Middle frontal gyrus (tissue), 1 donor: ENCODE data around the gene NHLRC2.
"Not testable (repeated sequence)": the region's sequence is repeated elsewhere in the genome, so short reads cannot be mapped to it uniquely, and the experiment has no call there.

Experiments used
- DNase-seq: peaks from one replicate; pipeline ENCODE4 v3.0.0-alpha.2; 2015; ENCODE audit warnings: low spot score; ENCODE audit errors: extremely low spot score

Gene NHLRC2, protein sequence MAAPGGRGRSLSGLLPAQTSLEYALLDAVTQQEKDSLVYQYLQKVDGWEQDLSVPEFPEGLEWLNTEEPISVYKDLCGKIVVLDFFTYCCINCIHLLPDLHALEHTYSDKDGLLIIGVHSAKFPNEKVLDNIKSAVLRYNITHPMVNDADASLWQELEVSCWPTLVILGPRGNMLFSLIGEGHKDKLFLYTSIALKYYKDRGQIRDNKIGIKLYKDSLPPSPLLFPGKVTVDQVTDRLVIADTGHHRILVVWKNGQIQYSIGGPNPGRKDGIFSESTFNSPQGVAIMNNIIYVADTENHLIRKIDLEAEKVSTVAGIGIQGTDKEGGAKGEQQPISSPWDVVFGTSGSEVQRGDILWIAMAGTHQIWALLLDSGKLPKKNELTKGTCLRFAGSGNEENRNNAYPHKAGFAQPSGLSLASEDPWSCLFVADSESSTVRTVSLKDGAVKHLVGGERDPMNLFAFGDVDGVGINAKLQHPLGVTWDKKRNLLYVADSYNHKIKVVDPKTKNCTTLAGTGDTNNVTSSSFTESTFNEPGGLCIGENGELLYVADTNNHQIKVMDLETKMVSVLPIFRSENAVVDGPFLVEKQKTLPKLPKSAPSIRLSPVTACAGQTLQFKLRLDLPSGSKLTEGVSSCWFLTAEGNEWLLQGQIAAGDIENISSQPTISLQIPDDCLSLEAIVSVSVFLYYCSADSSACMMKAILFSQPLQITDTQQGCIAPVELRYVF

DNA sequence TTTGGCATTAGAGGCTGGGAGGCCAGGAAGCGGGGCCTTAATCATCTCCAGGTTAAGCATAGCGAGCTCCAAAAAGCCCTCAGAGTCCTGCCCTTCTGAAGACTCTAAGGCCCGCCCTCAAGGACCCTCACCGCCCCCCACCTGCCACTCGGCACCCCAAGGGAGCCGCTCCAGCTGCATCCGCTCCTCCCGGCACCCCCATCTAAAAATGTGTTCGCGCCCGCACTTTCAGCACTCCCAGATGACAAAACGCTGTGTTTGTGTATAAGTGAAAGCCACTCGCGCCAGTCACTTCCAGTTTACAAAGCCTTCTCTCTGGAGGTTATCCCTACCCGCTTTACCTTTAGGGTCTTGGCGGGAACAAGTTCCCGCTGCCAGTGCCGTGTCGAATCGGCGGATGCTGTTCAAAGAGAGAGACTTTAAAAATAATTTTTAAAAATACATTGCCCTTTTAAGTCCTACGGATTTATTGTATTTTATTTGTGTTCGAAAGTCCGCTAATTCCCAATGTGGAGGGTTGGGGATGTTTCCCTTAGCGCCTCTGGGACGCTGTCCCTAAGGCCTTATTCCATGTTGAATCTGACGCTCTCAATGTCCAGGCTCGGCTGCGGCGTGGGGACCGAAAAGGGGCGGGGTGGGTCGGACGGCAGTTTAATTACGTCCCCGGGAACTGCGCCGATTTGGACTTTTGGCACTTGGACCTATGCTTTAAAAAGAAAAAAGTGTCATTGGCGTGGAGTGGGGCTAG is at the start of gene NHLRC2, which contains the start of gene DCLRE1A:
NHLRC2 (plus strand) TSS at position 649 of the 748 bp plus-strand sequence. CDS start 212 bp downstream, outside the sequence.
DCLRE1A (minus strand) TSS at position 70 of the 748 bp plus-strand sequence. CDS start 900 bp downstream, outside the sequence.
- DNase-seq, result peak; percentile 66

DNA sequence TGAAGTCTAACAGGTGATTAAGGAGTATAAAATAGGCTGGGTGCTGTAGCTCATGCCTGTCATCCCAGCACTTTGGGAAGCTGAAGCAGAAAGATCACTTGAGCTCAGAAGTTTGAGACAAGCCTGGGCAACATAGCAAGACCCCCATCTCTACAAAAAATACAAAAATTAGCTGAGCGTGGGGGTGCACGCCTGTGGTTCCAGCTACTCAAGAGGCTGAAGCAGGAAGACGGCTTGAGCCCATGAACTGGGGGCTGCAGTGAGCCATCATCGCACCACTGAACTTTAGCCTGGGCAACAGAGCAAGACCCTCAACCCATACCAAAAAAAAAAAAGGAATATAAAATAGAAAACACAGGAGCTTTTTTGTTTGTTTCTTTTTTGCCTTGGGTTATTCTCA is 48.0 kb upstream of the NHLRC2 start:
- no peak for DNase-seq

DNA sequence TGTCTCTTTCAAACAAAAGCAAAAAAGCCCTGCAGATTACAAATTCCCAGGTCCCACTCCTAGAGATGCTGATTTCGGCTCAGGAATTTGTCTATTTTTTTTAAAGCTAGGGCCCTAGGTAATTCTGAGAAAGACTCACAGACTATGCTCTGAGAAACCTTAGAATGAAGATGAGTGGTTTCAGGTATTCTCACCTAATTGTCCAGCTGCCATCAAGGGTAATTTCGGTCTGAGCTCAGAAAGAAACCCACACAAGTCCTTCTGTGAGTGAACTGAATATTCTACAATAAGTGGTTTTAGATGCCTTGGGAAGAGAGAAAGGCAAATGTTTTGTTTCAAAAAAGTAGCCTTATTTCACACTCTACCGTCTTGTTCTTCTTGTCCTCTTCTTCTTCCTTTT is 46.3 kb upstream of the NHLRC2 start:
- DNase-seq, result no peak

DNA sequence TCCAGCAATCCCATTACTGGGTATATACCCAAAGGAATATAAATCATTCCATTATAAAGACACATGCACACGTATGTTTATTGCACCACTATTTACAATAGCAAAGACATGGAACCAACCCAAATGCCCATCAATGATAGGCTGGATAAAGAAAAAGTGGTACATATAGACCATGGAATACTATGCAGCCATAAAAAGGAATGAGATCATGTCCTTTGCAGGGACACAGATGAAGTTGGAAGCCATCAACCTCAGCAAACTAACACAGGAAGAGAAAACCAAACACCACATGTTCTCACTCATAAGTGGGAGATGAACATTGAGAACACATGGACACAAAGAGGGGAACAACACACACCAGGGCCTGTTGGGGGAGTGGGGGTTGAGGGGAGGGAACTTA is 39.8 kb upstream of the NHLRC2 start:
- not testable (repeated sequence) for DNase-seq

DNA sequence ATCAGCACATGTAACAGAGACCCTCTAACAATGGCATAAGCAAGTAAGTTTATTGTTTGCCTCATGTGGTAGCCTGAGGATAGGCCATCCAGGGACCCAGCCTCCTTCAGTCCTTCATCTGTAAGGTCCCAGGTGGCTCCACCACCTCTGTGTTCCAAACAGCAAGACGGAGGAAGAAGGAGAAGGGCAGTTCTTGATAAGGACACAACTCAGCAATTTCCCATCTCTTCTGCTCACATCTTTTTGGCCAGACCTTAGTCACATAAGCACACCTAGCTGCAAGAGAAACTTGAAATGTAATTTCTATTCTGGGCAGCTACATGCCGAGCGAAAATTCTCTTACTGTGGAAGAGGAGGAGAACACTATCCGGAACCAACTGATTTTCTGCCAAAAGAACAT is 34.5 kb upstream of the NHLRC2 start:
- DNase-seq, result no peak

DNA sequence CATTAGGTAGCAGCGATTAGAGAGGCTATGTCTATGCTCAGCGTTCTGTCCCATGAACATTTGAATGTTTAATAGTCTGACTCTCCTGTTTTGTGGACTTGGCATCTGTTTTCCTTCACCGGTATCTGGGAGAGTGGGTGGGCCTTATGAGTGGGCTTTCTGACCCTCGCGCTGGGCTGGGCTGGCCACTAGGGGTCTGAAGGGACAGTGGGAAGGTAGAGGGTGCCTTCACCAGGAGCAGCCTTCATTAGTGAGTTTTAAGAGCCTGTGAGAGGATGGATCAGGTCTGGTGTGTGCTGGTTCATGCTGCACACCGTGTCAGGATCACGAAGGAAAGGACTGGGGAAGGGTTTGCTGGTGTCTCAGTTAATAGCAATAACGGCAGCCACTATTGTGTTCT is 34.0 kb upstream of the NHLRC2 start:
- no peak for DNase-seq

DNA sequence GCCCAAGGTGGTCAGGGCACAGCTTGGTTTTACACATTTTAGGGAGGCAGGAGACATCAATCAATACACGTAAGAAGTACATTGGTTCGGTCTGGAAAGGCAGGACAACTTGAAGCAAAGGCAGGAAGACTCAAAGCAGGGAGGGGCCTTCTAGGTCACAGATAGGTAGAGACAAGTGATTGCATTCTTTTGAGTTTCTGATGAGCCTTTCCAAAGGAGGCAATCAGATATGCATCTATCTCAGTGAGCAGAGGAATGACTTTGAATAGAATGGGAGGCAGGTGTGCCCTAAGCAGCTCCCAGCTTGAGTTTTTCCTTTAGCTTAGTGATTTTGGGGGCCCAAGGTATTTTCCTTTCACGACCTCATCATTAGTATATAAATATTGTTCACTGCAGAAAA is 33.2 kb upstream of the NHLRC2 start:
- not testable (repeated sequence) for DNase-seq

DNA sequence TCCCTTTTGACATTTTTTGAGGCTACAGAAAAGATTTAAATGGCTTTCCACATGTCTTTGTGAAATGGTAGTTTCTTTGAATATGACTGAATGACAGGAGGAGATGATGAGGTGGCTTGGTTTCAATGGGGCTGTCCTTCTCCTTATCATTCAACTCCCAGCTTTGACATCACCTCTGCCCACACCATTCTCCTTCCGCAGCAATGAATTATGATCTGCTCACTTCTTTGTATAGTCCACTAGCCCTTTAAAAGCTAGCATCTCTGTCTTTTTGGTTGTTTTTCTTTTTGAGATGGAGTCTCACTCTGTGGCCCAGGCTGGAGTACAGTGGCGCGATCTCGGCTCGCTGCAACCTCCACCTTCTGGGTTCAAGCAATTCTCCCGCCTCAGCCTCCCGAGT is 32.3 kb upstream of the NHLRC2 start:
- DNase-seq, result no peak

DNA sequence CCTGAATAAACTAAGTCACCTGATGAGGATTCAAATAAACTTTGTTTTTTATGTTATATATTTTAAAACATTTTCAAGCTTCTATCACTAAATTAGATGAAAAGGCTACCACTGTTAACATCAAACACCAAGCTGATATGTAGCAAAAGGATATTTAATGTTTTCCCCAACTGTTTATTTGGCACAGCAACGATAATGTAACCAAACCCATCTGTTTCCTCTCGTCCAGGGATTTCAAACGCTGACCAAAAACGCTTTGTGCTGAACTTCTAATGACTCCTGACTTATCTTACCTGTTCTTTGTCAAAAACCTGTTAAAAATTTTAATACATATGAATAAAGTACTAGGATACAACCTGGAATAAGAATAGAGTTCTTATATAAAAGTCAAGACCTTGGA is 31.1 kb upstream of the NHLRC2 start:
- DNase-seq, result no peak

DNA sequence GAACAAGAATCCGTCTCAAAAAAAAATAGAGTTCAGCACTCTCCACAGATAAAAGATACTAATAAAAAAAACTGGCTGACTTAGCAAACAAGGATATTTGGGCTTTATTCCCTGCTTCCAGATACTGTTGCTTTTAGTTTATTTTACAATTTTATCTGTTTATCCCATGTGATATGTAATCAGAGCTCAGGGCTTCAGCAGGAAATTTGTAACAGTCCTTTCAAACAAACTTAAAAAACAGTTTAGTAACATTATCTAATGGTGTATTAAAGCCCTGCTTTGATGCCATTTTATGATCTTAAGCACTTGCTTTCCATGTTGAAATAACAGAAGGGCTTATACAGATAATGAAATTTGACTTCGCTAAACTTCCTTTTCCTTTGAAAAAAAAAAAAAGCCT is 28.7 kb upstream of the NHLRC2 start:
- no peak for DNase-seq

DNA sequence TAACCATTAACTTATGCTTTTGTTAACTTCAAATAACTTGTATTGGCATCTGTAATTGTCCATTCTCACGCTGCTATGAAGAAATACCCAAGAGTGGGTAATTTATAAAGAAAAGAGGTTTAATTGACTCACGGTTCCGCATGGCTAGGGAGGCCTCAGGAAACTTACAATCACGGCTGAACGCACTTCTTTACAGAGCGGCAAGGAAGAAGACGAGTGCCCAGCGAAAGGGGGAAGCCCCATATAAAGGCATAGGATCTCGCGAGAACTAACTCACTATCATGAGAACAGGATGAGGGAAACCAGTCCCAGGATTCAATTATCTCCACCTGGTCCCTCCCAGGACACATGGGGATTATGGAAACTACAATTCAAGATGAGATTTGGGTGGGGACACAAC is 25.9 kb upstream of the NHLRC2 start:
- DNase-seq, result not testable (repeated sequence)

DNA sequence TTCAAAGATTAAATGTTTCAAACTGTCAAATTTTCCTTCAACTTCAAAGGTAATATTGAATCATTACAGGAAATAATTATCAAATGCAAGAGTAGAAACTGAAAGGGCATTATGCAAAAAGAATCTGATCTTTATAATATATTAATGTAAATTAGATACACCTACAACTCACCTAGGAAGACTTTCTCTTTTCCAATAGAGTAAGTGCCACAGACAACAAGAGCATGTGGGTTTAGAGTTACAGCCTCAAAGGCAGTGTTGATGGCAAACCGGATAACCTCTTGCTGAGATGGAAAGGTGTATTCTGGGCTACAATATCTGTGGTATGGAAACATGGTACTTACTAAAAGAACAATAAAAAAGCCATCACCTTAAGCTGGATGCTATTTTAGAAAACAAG is 12.3 kb upstream of the NHLRC2 start:
- no peak for DNase-seq

DNA sequence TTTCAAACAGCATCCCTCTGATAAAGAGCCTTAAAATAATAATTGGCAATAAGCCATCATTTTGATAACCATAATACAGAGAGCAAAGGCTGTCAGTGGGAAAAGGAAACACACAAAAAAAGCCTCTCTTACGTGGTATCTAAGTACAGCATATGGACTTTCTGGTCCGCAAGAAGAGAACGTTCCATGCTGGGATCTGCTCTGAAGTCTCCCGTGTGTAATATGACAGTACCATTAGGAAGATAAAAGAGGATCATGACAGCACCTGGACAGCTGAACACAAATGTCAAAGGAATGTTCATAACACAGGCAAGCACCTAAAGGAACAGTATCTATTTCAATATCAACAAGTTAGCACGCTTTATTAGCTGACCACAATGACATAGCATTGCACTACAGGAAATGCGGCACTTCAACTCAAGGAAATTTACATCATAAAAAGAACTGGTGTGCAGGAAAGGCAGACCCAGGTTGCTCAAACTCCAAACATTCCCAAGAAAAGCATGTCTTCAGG is 10.4 kb upstream of the NHLRC2 start:
- DNase-seq, result no peak

DNA sequence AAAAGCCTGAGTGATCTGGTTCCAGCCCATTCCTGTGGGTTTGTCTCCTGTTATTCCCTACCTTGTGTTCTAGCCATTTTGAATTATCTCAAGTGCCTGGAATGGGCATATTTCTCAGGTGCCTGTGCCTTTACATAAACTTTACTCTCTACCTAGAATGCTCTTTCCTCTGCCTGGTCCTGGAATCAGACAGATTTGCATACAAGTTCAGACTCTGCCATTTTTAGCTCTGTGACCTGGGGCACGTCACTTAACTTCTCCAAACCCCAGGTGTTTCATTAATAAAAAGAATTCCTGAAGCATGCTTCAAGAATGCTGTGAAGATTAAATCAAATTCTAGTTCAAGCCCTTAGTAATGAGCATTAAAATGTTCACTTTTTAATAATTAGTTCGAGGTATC is 8.4 kb upstream of the NHLRC2 start:
- DNase-seq, result no peak

DNA sequence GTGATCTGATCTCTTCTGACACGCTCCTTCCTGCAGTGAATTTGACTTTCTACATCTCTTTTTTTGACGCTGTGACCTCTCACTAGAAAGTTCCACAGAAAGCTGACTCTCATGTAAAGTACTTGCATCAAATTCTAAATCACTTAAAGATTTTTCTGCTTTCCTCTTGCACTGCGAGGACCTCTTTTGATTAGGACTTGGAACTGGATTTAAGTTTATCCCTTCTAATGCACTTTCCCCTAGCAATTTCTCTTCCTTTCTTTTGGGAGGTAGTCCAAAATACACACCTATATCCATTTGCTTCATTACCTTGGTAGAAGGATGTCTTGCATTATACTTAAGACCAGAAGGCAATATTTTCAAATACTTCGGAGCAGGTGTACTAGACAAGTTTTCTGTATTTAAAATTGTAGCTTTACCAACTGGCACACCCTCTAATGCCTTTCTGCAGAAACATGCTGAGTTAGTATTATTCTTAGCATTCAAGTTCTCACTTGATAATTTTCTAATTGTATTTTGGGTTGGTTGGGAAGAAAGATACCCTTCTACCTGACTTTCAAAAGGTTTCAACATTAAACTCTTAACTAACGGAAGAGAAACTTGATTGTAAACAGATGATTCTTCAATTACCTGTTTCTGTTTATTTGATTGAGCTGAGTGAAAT is 5.2 kb upstream of the NHLRC2 start:
- no peak for DNase-seq

DNA sequence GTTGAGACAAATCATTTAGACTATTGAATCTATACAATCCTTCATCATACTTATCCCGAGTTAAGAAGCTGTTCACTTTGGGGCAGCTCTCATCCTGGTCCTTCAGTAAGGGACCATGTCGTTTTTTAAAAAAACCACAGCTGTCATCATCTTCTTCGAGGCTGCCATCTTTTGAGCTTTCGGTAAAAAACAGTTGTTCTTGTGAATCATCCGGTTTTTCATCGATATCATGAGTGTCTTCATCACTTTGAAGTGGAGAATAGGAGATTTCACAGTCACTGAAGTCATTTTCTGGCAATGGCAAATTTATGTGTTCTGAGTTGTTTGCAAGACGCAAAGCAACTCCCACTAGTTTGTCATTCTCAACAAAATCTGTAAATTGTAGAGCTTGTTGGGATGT is 4.5 kb upstream of the NHLRC2 start:
- DNase-seq, result no peak

DNA sequence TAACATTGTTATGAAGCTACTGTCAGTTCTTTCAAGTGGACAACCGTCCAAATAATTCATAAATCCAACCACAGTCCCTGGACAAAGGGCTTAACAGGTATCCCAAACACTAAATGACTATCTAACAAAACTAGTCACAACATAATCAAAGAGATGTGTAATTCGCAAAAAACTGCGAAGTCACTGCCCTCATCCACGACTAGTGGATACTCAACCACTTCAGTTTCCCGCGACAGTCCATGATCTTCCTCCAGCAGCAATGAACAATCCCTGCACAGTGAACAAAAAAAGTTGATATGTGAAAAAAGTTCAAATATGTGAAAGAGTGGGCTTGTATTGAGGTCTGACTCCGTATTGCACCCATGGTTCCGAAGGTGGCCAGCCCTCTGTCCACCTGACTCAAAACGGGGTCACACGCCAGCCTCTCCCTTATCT is 866 bp upstream of the NHLRC2 start:
- no peak for DNase-seq

DNA sequence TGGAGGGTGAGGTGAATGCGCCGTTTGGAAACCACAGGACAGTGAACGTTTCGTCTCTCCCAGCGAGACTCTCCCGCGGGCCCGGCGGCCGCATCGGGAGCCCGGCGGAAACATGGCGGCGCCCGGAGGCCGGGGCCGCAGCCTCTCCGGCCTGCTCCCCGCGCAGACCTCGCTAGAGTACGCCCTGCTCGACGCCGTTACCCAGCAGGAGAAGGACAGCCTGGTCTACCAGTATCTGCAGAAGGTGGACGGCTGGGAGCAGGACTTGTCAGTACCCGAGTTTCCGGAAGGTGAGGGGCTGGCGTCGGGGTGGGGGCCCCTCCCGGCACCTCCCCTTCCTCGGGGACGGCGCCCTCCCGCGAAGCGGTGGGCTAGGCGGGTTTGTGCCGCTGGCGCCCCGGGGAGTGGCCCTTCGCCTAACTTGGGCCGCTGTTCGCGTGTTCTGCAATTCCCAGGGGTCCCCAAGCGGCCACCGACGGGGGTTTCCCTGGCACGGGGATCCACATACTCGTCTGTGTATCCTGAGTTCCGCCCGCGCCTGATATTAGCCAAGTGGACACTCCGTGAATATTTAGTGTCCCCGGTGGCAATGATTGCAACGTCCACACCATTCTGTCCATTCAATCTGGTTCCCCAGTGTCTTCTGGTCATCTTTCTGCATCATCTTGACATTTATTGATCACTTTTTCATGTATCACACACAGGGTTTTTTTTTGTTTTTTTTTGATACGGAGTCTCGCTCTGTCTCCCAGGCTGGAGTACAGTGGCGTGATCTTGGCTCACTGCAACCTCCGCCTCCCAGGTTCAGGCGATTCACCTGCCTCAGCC is 514 bp downstream of the NHLRC2 start:
- no peak for DNase-seq

DNA sequence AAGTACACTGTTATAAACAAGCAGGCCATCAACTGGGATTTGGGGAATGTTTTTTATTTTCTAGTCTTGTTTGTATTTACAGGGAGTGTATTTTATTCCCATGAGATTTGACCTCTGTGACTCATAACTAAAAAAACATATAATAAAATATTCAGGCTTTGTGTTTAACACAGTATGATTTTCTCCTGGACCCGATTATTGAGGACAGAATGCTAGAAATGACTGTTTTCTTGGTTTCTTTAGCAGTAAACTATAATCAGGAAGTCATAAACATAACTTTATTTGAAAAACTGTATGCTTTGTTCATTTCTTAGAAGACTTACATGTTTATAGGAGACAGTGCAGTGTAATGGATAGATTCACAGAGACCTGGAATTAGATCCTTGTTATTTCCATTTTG is 2.1 kb downstream of the NHLRC2 start:
- DNase-seq, result no peak

DNA sequence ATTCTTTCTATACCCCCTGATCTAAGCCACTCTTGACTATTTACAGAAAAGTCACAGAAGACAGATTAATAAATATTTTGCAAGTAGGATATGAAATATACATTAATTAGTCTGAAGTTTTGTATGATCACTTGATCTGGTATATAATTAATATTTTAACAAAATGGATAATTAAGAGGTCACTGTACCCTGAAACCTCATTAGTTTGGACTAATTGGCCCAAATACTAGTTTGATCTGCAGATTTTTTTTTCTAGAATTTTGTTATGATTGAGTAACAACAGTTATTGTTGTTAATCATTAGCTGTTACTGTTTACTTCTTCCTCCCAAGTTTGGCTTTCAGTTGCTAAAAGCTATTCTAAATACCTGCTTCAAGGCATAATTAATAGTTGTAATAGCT is 2.7 kb downstream of the NHLRC2 start:
- DNase-seq, result no peak
